AG10803 (cell line): ENCODE measurements around the gene CCDC68.

Source experiments
- DNase-seq: peaks from one replicate; pipeline ENCODE4 v3.0.0; 2010; ENCODE audit warnings: low read depth
- H3K4me3 ChIP-seq: 2 replicates; pipeline ENCODE4 v1.5.1; 2011; ENCODE audit warnings: mild to moderate bottlenecking, low read length, control low read depth
- TF ChIP-seq, protein P1 (sequence below): conservative IDR thresholded peaks from 2 replicates; pipeline ENCODE4 v1.5.1; 2011; ENCODE audit warnings: mild to moderate bottlenecking, low read length, control low read depth, inconsistent platforms

CCDC68 gene

DNA sequence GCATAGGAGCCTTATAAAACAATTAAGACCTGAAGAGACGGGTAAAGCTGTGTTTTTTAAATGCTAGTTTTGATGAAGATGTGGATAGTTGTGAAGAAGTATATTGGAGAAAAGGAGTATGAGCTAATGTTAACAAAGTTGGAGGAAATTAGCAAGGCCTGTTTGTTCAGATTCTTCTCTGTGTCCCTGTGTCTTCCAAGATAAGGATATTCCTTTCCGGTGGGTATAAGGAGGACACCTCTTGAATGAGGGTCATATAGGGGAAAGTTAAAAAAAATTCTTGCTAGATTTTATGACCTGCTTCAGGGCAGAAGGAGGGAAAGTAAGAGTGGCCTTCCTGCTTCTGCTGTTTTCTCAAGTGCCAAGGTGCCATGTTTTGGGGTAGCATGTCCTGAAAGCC lies 59.0 kb downstream of the CCDC68 start:
- no peak overlapping the region for H3K4me3 ChIP-seq
- TF ChIP-seq, protein P1, sequence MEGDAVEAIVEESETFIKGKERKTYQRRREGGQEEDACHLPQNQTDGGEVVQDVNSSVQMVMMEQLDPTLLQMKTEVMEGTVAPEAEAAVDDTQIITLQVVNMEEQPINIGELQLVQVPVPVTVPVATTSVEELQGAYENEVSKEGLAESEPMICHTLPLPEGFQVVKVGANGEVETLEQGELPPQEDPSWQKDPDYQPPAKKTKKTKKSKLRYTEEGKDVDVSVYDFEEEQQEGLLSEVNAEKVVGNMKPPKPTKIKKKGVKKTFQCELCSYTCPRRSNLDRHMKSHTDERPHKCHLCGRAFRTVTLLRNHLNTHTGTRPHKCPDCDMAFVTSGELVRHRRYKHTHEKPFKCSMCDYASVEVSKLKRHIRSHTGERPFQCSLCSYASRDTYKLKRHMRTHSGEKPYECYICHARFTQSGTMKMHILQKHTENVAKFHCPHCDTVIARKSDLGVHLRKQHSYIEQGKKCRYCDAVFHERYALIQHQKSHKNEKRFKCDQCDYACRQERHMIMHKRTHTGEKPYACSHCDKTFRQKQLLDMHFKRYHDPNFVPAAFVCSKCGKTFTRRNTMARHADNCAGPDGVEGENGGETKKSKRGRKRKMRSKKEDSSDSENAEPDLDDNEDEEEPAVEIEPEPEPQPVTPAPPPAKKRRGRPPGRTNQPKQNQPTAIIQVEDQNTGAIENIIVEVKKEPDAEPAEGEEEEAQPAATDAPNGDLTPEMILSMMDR, result no peak
- no peak for DNase-seq

DNA sequence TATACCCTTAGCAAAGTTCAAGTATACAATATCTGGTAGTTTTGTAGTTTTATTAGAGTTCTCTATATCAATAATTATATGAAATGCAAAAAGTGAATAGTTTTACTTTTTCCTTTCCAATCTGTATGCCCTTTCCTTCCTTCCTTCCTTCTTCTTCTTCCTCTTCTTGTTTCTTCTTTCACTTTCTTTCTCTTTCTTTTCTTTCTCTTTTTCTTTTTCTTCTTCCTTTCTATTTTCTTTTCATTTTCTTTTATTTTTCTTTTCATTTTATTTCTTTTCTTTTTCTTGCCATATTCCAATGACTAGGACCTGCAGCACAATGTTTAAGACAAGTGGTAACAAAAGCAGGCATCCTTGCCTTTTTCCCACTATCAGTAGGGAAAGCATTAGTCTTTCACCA lies 59.8 kb downstream of the CCDC68 start:
- no peak for DNase-seq
- TF ChIP-seq, protein P1, result no peak
- H3K4me3 ChIP-seq, result no peak overlapping the region

DNA sequence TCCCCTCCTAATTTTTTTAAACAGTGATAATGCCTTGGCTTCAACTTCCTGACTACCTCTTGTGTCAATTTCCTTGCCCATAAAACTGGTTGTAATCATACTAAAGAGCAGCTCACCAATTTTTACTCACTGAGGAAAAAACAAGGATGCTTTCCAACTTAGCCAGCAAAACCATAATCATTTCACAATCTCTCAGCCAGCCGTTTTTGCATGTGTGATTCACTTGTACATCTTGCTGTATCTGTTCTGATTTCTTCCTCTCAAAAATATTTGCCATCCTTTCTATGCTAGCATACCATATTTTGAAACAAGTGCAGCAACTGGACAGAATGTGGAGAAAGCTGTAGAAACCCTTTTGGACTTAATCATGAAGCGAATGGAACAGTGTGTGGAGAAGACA lies 70.3 kb downstream of the CCDC68 start:
- H3K4me3 ChIP-seq, result no peak overlapping the region
- TF ChIP-seq, protein P1, result no peak
- DNase-seq, result peak; percentile 71

DNA sequence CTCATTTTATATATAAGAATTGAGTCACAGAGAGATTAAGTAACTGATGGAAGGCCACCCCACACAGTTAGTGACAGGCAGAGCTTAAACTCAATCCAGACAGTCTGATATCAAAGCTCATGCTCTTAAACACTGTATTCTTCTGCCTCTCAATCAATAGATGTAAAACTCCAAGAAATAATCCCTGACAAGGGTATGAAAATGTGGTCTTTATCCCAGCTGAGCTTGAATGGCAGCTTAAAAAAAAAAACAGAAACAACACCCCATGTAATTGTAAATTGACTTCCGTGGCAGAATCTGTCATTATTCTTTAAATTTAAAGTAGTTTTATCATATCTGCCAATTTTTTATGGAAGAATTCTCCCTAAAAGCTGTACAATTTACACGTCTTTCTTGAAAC lies 70.9 kb downstream of the CCDC68 start:
- no peak overlapping the region for H3K4me3 ChIP-seq
- no peak for DNase-seq
- TF ChIP-seq, protein P1, result no peak

DNA sequence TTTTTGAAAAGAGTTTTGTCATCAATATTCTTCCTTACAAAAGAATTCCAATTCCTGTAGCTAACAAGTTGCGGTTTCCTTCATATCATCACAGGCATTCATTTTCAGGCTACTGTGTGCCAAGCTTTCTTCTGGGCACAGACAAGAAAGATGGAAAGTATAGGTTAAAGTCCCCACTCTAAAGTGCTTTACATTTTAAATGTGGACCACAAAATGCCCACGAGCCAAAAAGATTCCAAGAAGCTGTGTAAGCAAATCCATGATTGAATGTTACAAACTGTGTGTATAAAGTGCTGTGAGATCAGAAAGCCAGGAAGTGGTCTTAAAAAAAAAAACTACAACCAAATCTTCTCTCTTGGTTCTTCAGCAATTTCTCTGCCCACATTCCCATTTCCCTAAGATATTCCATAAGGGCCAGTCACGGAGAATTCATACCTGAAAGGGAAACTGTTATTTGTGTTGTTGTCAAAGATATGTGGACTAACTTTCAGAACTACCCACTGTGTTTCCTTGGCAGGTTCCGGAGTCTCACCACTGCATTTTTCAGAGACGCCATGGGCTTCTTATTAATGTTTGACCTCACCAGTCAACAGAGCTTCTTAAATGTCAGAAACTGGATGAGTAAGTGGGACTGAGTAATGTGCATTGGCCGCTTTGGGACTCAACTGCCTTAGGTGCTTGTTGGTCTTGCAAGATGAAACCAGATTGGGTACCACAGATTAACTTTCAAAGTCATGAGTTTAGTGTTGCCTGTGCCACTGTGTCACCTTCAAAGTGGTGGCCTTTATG lies 75.3 kb downstream of the CCDC68 start:
- DNase-seq, result no peak
- TF ChIP-seq, protein P1, result no peak
- no peak overlapping the region for H3K4me3 ChIP-seq

DNA sequence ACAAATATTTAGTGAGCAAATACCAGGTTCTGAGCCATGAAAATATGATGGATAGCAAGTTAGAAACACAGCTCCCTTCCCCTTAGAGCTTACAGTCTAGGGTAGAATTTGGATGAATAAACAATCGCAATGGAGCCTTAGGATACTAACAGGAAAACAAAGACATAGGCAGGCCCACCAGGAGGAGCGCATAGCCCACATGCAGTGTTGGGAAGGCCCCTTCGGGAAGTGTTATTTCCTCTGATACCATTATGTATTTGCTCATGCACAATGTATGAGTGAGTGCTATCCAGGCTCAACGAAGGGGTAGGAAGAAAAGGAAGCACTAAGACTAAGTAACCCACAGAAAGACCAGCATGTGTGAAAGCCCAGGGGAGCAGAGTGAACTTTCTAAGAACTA lies 76.9 kb downstream of the CCDC68 start:
- DNase-seq, result no peak
- TF ChIP-seq, protein P1, result no peak
- H3K4me3 ChIP-seq, result no peak overlapping the region

DNA sequence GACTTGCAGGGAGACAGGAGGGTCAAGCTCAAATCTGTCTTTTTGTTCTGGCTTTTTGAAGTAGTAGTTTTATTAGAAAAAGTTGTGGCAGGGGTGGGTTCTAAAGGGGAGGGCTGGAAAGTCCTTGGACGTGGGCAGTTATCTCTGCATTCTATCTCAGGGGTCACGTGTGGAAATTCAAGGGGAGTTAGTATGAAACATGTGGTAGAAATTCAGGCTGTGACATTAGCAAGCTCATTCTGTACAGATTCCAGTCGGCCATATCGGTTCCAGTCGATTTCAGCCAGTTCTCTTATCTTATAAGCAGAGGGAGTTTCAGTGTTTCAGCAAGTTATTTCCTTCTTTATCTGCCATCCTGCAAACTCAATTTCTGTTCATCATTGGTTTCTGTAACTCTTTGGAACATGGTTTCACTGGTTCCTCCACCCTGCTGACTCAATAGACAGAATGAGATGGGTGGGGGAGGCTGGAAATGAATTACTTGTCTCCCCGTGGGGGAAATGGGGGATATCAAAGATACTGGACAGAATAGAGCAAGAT lies 78.0 kb downstream of the CCDC68 start:
- TF ChIP-seq, protein P1, result no peak

More for the DNA sequence above, 78.0 kb downstream of the CCDC68 start:
- H3K4me3 ChIP-seq, result no peak overlapping the region
- DNase-seq, result no peak
